ENCODE results near the gene FAM120A.

Gene FAM120A

GRCh38 chr9:93447655-93448054, 3.8 kb upstream of the FAM120A start:
- no peak for DNase-seq

- no peak for DNase-seq
Observed at GRCh38 chr9:93451849-93452709, 594 bp downstream of the FAM120A start.

GRCh38 chr9:93452710-93453046, 1.2 kb downstream of the FAM120A start:
- no peak for DNase-seq

GRCh38 chr9:93453047-93453914, 1.8 kb downstream of the FAM120A start, which contains the start of gene FAM120AOS:
Gene FAM120AOS (minus strand): TSS chr9:93453581. CDS start chr9:93452709, 872 bp downstream.
- peak; percentile 85 for DNase-seq

- DNase-seq = no peak
Observed at GRCh38 chr9:93456022-93456421, 4.5 kb downstream of the FAM120A start.

DNA sequence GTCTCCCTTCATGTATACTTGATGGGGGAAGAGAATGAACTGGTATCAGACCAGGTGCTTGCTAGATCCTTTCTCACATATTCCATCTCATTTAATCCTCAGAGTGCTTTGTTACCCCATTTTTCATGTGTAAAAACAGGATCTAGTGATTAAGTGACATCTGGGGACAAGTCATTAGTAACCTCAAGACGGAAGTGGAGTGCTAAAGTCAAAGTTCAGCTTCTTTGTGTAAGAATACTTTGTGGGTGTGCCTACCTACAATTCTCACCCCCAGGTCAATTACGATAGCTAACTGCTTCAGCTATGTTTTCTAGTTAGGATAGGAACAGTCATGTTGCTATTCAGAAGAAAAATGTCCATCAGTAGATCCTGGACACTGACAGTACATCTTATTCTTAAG, 5.0 kb downstream of the FAM120A start:
- DNase-seq = no peak

DNA sequence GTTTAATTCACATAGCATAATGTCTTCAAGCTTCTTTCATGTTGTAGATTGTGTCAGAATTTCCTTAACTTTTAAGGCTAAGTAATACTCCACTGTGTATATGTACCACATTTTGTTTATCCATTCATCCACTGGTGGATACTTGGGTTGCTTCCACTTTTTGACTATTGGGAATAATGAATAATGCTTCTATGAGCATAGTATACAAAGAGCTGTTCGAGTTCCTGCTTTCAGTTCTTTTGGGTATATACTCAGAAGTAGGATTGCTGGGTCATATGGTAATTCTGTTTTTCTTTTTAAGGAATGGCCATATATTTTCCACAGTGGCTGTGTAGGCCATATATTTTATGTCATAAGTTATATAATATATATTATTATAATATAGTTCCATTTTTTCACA, 5.5 kb downstream of the FAM120A start:
- DNase-seq = no peak

DNA sequence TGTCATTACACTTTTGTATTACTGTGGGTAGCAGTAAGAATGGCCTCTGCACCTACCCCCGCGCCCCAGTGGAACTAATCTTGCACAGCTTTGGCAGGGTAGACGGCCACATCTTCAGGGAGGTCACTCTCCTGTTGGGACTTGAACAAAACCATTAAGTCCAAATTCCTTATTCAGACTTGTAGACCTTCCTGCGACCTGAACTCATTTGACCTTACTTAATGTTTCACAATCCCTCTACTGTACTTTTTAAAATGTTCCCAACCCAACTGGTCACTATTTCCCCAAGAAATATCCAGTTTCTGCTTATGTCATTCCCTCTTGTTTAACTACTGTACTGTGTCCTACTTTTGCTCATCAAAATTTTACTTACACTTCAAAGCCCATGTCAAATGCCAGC, 7.2 kb downstream of the FAM120A start:
- DNase-seq = no peak

DNA sequence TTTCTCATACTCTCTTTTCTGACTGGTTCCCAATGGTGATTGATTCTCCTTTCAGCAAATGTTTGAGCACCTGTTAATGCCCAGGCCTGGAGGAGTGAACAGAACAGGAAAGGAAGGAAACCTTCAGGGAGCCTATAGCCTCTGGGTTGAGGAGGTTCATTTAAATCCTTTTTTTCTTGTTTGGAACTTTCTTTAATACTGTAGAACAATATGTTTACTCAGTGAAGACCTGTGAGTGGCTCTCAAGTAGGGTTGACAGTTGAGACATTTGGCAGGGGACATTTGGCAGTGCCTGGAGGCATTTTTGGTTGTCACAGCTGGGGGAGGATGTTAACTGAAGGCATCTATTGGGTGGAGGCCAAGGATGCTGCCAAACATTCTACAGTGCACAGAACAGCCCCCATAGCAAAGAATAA, 8.0 kb downstream of the FAM120A start:
- DNase-seq = no peak

DNA sequence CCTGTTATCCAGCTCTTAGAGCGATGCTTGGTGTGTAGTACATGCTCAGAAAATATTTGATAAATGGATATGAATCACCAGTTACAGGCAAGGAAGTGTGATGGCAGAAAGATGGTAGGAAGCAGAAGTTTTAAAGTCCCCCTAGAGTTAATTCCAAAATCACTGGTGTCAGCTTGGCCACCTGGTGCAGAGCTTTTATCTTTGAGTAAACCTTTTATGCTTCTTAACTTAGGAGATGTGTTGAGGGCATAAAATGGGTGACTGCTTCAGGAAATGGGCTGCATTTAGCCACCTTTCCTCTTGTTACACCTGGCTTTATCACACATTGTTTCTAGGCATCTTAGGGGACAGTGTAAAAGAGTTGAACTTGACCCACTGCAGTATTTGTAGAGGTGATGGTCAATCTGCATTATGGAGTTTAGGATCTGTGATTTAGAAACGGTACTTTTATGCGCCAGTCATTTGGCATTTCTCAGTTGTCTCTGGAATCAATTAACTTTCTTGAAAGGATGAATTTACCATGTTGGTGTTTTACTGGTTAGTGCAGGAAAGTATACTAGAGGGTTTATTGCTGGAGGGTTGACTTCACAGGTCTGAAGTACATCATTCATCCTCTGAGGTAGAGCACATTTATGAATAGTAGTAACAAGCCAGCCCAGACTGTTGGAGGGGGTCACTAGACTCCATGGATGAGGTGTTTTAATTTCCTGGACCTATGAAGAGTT, 9.4 kb downstream of the FAM120A start:
- no peak for DNase-seq

GRCh38 chr9:93461414-93461743, 9.9 kb downstream of the FAM120A start:
- no peak for DNase-seq

DNA sequence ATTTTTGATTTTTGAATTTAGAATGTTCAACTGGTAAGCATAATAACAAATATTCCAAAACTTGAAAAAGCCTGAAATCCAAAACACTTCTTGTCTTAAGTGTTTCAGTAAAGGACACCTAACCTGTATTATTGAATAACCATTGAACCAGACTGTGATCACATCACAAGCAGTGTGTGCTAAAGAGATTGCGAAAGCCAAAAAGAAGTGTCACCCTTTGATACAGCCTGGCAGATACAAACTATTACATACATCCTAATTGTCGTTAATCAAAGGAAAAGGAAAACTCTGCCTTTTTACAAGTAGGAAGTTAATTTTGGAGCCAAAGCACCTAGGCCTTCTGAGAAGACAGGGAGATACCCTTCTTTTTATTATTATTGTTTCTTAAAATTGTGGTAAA, 10.3 kb downstream of the FAM120A start:
- DNase-seq = no peak

DNA sequence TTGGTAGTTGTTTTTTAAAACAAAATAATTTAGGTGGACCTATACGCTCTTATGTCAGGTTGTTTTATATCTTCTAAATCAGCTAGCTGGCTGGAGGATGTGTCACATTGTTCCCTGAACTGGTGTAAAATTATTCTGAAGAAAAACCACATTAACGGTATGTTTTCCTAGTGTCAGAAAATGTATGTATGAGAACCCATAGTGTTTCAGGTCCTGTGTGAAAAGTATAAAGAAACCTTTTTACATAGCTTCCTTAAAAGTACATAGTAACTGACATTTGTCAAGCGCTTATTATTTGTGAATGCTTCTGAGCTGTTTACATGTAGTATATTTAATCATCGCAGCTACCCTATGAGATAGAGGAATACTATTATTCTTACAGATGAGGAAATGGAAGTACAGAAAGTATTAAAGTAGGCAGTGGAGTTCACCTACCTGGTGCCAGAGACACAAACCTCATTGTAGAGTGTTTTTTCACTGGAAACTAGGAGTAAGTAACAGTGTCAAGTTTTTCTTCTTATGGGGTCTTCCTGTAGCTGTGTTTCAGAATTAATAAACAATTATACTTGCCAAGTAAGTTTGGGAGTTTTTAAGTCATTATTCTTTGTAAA, 12.3 kb downstream of the FAM120A start:
- no peak for DNase-seq

- DNase-seq = no peak
Observed at GRCh38 chr9:93464395-93464794, 12.9 kb downstream of the FAM120A start.

- no peak for DNase-seq
Observed at GRCh38 chr9:93464876-93465275, 13.4 kb downstream of the FAM120A start.

DNA sequence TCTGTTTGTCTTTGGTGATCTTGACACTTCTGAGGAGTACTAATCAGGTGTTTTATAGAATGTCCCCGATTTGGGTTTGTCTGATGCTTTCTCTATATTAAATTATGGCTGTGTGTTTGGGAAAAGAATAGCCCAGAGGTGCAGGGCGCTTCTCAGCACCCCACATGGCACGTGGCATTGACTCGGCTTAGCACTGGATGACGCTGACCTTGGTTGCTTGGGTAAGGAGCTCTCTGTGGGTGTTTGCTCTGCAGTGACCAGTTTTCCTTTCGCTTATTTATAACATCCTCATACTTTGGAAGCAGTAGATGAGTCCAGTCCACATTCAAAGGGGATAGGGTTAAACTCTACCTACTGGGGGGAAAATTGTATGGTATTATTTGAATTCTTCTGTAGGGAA, 14.4 kb downstream of the FAM120A start:
- DNase-seq = no peak

DNA sequence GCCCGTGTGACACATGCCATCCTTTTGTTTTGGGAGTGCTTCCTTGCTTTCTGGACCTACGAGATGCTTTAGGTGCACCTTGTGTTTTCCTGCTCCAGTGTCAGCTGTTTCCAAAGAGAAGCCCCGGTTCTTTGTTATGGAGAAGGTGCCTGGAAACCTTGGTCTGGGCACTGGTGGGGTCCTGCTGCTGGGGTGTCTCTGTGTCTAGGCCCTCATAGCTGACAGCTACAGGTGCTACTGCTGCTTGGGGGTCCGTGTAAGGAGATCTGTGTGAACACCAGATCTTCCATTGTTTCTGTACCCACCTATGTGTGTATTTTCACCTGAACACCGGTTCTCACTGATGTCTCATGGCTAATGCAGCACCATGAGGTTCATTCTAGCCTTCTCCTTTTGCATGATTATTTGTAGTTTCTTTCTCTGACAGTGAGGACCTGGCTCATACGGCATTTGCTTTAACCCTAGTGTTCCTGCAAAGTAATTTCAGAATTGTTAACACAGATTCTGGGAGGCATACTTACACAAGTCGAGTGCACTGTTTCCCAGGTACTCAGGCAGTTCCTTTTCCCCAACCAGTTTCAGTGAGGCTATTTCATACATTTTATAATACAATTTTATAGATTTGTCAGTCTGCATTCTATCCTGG, 15.1 kb downstream of the FAM120A start:
- no peak for DNase-seq

DNA sequence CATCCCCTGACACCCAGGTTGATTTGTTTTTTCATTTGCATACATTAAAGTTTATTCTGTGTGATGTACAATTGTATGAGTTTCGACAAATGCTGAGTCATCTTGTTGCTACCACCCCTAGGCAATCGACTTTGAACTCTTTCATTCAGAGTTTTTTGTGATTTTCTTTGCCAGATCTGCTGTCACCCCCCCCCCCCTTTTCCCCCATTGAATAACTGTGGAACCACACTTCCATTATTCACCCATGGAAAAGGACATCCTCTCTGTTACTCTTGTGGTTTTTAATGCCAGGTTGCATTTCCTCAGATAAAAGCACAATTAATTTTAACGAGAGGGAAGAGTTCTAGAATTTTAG, 15.6 kb downstream of the FAM120A start:
- no peak for DNase-seq

GRCh38 chr9:93467462-93467861, 16.0 kb downstream of the FAM120A start:
- no peak for DNase-seq

GRCh38 chr9:93468763-93469456, 17.4 kb downstream of the FAM120A start:
- no peak for DNase-seq

DNA sequence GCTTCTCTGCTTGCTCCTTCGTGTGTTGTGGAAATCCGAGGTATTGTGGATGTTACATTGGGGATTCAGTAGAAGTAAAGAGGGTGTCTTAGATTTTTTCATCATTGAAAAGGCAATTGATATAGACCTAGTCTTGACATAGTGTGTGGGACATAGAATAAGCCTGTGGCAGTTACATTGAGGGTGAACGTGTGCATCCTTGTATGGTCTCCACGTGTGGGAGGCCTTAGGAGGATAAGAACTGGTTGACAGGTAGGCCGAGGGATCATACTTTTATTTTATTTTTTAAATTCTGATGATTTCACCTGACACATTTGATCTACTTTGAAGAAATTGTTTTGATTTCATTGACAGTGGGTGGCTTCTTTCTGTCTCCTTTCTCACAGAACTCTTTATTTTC, 18.9 kb downstream of the FAM120A start:
- no peak for DNase-seq

DNA sequence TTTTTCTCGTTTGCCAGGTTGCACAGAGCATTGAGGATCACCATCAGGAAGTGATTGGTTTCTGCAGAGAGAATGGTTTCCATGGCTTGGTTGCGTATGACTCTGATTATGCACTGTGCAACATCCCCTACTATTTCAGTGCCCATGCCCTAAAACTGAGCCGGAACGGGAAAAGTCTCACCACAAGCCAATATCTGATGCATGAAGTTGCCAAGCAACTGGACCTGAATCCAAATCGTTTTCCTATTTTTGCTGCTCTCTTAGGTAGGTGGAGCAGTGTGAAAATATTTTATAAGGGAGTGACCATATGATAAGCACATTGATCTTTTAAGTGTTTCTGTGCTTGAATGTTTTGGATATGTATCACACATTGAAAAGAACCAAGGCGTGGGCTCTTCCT, 19.6 kb downstream of the FAM120A start:
- DNase-seq = no peak

Data from GDM1 (cell line).